SU-DHL-6 (cell line): ENCODE data around the gene POU2AF3.

Experiments used
- CTCF ChIP-seq: fragments of 200-600 bp; sonication (generic); IDR thresholded peaks from one replicate; pipeline ENCODE4 v1.5.1; 2017; ENCODE audit warnings: antibody characterized with exemption, mild to moderate bottlenecking, low read length, moderate library complexity; ENCODE audit not compliant: insufficient read depth, poor library complexity, severe bottlenecking
- EZH2phosphoT487 ChIP-seq: fragments of 200-600 bp; sonication (generic), shearing (Covaris generic); conservative IDR thresholded peaks from 2 replicates; pipeline ENCODE4 v1.6.1; 2018; ENCODE audit warnings: mild to moderate bottlenecking, antibody characterized with exemption, low read length, moderate library complexity, mixed read lengths

GRCh38 chr11:111348147-111348546 lies 49.8 kb downstream of the POU2AF3 start:
- TF ChIP-seq CTCF (no peak), EZH2phosphoT487 (no peak)
